Testis (tissue), 5 donors: ENCODE data around the gene SLC16A2. TPM values are rescaled to one million over a fixed set of nuclear protein-coding genes. Genes with fewer than 3 reads are reported as not detected.

Experiments used
- DNase-seq: peaks from one replicate; pipeline ENCODE4 v3.0.0-alpha.2; 2019
- H3K27ac ChIP-seq, 2 donors: fragments of 200-600 bp; sonication (generic); one replicate each; pipeline ENCODE4 v1.5.1; 2019
- H3K27me3 ChIP-seq: fragments of 200-600 bp; sonication (generic); one replicate; pipeline ENCODE4 v1.5.1; 2019
- H3K36me3 ChIP-seq: fragments of 200-600 bp; sonication (generic); one replicate; pipeline ENCODE4 v1.5.1; 2017; ENCODE audit warnings: low read depth; ENCODE audit errors: missing control alignments
- H3K4me1 ChIP-seq: fragments of 200-600 bp; sonication (generic); one replicate; pipeline ENCODE4 v1.5.1; 2019
- H3K4me3 ChIP-seq, 2 donors: fragments of 200-600 bp; sonication (generic); one replicate each; pipeline ENCODE4 v1.5.1; 2017 to 2019
- H3K9me3 ChIP-seq: fragments of 200-600 bp; sonication (generic); one replicate; pipeline ENCODE4 v1.5.1; 2017
- CTCF ChIP-seq, 3 experiments: fragments of 450-650 bp in 2 of 3; fragments of 200-600 bp in 1 of 3; sonication (generic) in 1 of 3; IDR thresholded peaks; one replicate each; pipeline ENCODE4 v1.5.1; 2016 to 2019; ENCODE audit warnings: antibody characterized with exemption in 3 of 3, mild to moderate bottlenecking in 2 of 3, moderate library complexity in 1 of 3
- POLR2A ChIP-seq: fragments of 450-650 bp; IDR thresholded peaks from one replicate; pipeline ENCODE4 v1.6.1; 2017; ENCODE audit warnings: antibody characterized with exemption, mild to moderate bottlenecking, moderate library complexity
- WGBS, 2 donors: methylation state at CpG; one replicate each; pipeline ENCODE4 v1.1.5; 2018; 5-methylcytosine and 5-hydroxymethylcytosine counted together
- intact Hi-C: fragments of 100-400 bp; cut with DNase I; formaldehyde crosslinking; loops from one replicate; pipeline ENCODE4 v1.15.1; 2023; ENCODE audit warnings: low total_unique reads
- long read RNA-seq, 2 donors: transcript quantifications; one replicate each; lab custom pipeline, GENCODE V29; 2026
- polyA plus RNA-seq: library from polyadenylated mRNA; stranded (reverse); fragments of 350-450 nt; fragmentation: Illumina TruSeq; extraction: RNeasy Lipid Tissue Mini Kit (QIAGEN cat#74804); gene quantifications from one replicate; pipeline ENCODE4 v1.2.3, GENCODE V29; 2014; ENCODE audit warnings: low read depth, low replicate concordance; ENCODE audit not compliant: insufficient read depth
- total RNA-seq, 2 donors: library from RNA; depleted of rRNA; stranded (reverse); fragments of >200 nt; gene quantifications; one replicate each; pipeline ENCODE4 v1.2.3, GENCODE V29; 2016

The SLC16A2 gene
- total RNA-seq (1 to 10 TPM; 2.6 to 3.2 TPM), polyA plus RNA-seq (6.7 TPM)
- long read RNA-seq, donor 1, full-length matches to known transcripts = 5 of 19 reads
- long read RNA-seq, donor 1, partial matches to known transcripts = 14 of 19 reads
- long read RNA-seq, donor 1, other reads (novel, unspliced or antisense) = 0 of 19 reads
- long read RNA-seq, donor 2, full-length matches to known transcripts = 3 of 19 reads
- long read RNA-seq, donor 2, partial matches to known transcripts = 16 of 19 reads
- long read RNA-seq, donor 2, other reads (novel, unspliced or antisense) = 0 of 19 reads

GRCh38 chrX:74421036-74421739 lies at the start of gene SLC16A2:
TSS of gene SLC16A2 (plus strand) at chrX:74421493. CDS start at chrX:74421638, 145 bp downstream.
- DNase-seq = peak; percentile 63
- Histone ChIP-seq H3K9me3 (no peaks in the 10 kb centered on the region), H3K4me3 (peak within 1 kb of the TSS; percentile 26 to 56), H3K27ac (peak within 1 kb of the TSS; percentile 80 to 83), H3K4me1 (no peaks in the 10 kb centered on the region), H3K27me3 (no peaks in the 10 kb centered on the region), H3K36me3 (no peaks in the 10 kb centered on the region)
- 0% methylated on average over 13 to 31 of the region's 33 CpGs for WGBS, 2 donors
- intact Hi-C loops = no loop called here
- TF ChIP-seq POLR2A (no peak), CTCF (IDR thresholded peaks at IDR 0.05) (no peak)

- DNase-seq = no peak
- TF ChIP-seq POLR2A (no peak), CTCF (IDR thresholded peaks at IDR 0.05) (no peak)
- no peaks in the 10 kb centered on the region for H3K4me1 ChIP-seq
- H3K27ac ChIP-seq = no peak overlapping the region
- no peaks in the 10 kb centered on the region for H3K36me3 ChIP-seq
- no peaks in the 10 kb centered on the region for H3K27me3 ChIP-seq
- intact Hi-C loops = no loop called here
- H3K9me3 ChIP-seq = no peaks in the 10 kb centered on the region
- H3K4me3 ChIP-seq = no peak overlapping the region
Measured at GRCh38 chrX:74372272-74372671, 49.0 kb upstream of the SLC16A2 start.

GRCh38 chrX:74377282-74377681 lies 44.0 kb upstream of the SLC16A2 start:
- Histone ChIP-seq H3K36me3 (no peaks in the 10 kb centered on the region), H3K4me3 (no peak overlapping the region), H3K27me3 (no peaks in the 10 kb centered on the region), H3K27ac (no peak overlapping the region), H3K9me3 (no peaks in the 10 kb centered on the region), H3K4me1 (no peaks in the 10 kb centered on the region)
- WGBS, 2 donors = 82 to 95% methylated on average over 1 of the region's 1 CpG
- no peak for DNase-seq
- TF ChIP-seq POLR2A = no peak
- no peak for TF ChIP-seq CTCF (IDR thresholded peaks at IDR 0.05)
- intact Hi-C loops = no loop called here

GRCh38 chrX:74382613-74383012 lies 38.7 kb upstream of the SLC16A2 start:
- intact Hi-C loops = loop anchor here (10.0 kb wide), 1 partner anchor 152 kb away; no protein-coding TSS in a partner anchor
- no peaks in the 10 kb centered on the region for H3K27me3 ChIP-seq

More at GRCh38 chrX:74382613-74383012, 38.7 kb upstream of the SLC16A2 start:
- DNase-seq = peak; percentile 76
- Histone ChIP-seq H3K36me3 (no peaks in the 10 kb centered on the region), H3K27ac (no peak overlapping the region), H3K4me1 (no peaks in the 10 kb centered on the region), H3K9me3 (no peaks in the 10 kb centered on the region), H3K4me3 (no peak overlapping the region)
- 18 to 52% methylated on average over 1 to 2 of the region's 2 CpGs for WGBS, 2 donors
- TF ChIP-seq CTCF (IDR thresholded peaks at IDR 0.05) = peak in 2 of 3 experiments; percentile 59 to 63
- no peak for TF ChIP-seq POLR2A
